Caco-2 (cell line): ENCODE measurements around the gene ATE1. TPM values are rescaled to one million over a fixed set of nuclear protein-coding genes. Genes with fewer than 3 reads are reported as not detected.

Source experiments
- BruUV-seq: library from RNA; stranded (reverse); fragments of 400-500 nt; replicated peaks from 2 replicates; lab custom pipeline; 2021; lab: Mats Ljungman, UMichigan
- CTCF ChIA-PET: fragments of 300-600 bp; sonication (Branson Sonifier 250); formaldehyde crosslinking; loops from one replicate; lab custom pipeline; 2022; ENCODE audit warnings: antibody characterized with exemption; lab: Charles Lee
- POLR2A ChIA-PET: fragments of 300-600 bp; sonication (Branson Sonifier 250); formaldehyde crosslinking; loops from one replicate; lab custom pipeline; 2022; ENCODE audit warnings: antibody characterized with exemption; lab: Charles Lee
- DNase-seq, 2 experiments: peaks; one replicate each; pipeline versions ENCODE4 v3.0.0 to v3.0.0-alpha.2; 2020 to 2022
- H3K27me3 ChIP-seq: replicated peaks from 2 replicates; pipeline ENCODE4 v1.6.0; 2011; ENCODE audit warnings: low read length; ENCODE audit not compliant: control insufficient read depth, insufficient read depth
- H3K36me3 ChIP-seq: 2 replicates; pipeline ENCODE4 v1.5.1; 2011; ENCODE audit warnings: low read length; ENCODE audit not compliant: control insufficient read depth, insufficient read depth
- H3K4me1 ChIP-seq: fragments of 250-450 bp; sonication (Bioruptor Pico); 2 replicates; pipeline ENCODE4 v1.5.1; 2020; ENCODE audit warnings: mild to moderate bottlenecking
- H3K4me3 ChIP-seq: 2 replicates; pipeline ENCODE4 v1.5.1; 2011; ENCODE audit warnings: low read depth, mild to moderate bottlenecking, control low read depth, low read length
- H3K9me3 ChIP-seq: fragments of 250-450 bp; sonication (Bioruptor Pico); 2 replicates; pipeline ENCODE4 v1.5.1; 2020; ENCODE audit warnings: mild to moderate bottlenecking, moderate library complexity
- H3K27ac Mint-ChIP-seq: one replicate; pipeline ENCODE4 v1.8.0; 2022; ENCODE audit warnings: mixed read lengths; ENCODE audit not compliant: unreplicated experiment
- H3K27me3 Mint-ChIP-seq: one replicate; pipeline ENCODE4 v1.8.0; 2022; ENCODE audit warnings: mixed read lengths; ENCODE audit not compliant: insufficient read depth, unreplicated experiment
- H3K36me3 Mint-ChIP-seq: one replicate; pipeline ENCODE4 v1.8.0; 2022; ENCODE audit warnings: mild to moderate bottlenecking, mixed read lengths; ENCODE audit not compliant: insufficient read depth, unreplicated experiment
- H3K4me1 Mint-ChIP-seq: one replicate; pipeline ENCODE4 v1.8.0; 2022; ENCODE audit warnings: low read depth, mixed read lengths; ENCODE audit not compliant: unreplicated experiment
- H3K4me3 Mint-ChIP-seq: one replicate; pipeline ENCODE4 v1.8.0; 2022; ENCODE audit warnings: mild to moderate bottlenecking, moderate library complexity, mixed read lengths; ENCODE audit not compliant: unreplicated experiment
- H3K9me3 Mint-ChIP-seq: one replicate; pipeline ENCODE4 v1.8.0; 2022; ENCODE audit warnings: mixed read lengths; ENCODE audit not compliant: unreplicated experiment
- CTCF ChIP-seq, 2 experiments: fragments of 200-600 bp in 1 of 2; IDR thresholded peaks; 1 replicate in 1 of 2; 2 replicates in 1 of 2; pipeline versions ENCODE4 v1.5.1 to v1.8.0; 2011 to 2022; ENCODE audit warnings: antibody characterized with exemption in 1 of 2, control low read depth in 1 of 2, inconsistent platforms in 1 of 2, low read depth in 1 of 2, low read length in 1 of 2, mild to moderate bottlenecking in 1 of 2, moderate library complexity in 1 of 2; ENCODE audit not compliant: insufficient read depth in 1 of 2, severe bottlenecking in 1 of 2, unreplicated experiment in 1 of 2
- intact Hi-C: fragments of 100-400 bp; cut with micrococcal nuclease; formaldehyde crosslinking; loops from one replicate; pipeline ENCODE4 v1.10.0; 2022; ENCODE audit not compliant: unreplicated experiment
- total RNA-seq: library from RNA; stranded (reverse); gene quantifications from 2 replicates; pipeline ENCODE4 v1.2.3, GENCODE V29; 2022

The ATE1 gene
- total RNA-seq, 1 experiment from 2014 or later, result 75.2 TPM

- H3K27me3 ChIP-seq, result no peaks in the 10 kb centered on the region; the same call in 1 of the 2 replicates
- H3K36me3 ChIP-seq, result no peaks in the 10 kb centered on the region
- intact Hi-C loops, result no loop called here
- Mint-ChIP-seq H3K36me3 (no peaks in the 10 kb centered on the region), H3K27me3 (no peaks in the 10 kb centered on the region), H3K27ac (no peak overlapping the region), H3K4me1 (peaks cover 9% of the 10 kb centered on the region), H3K9me3 (peaks cover 15% of the 10 kb centered on the region), H3K4me3 (no peak overlapping the region)
- H3K4me3 ChIP-seq, result no peak overlapping the region
- H3K9me3 ChIP-seq, result peaks cover 6% of the 10 kb centered on the region; the same call in 1 of the 2 replicates
- no peak for DNase-seq
- TF ChIP-seq CTCF (IDR thresholded peaks at IDR 0.05; ENCODE audit: insufficient read depth in 1 of 2, low read depth in 1 of 2, low read length in 1 of 2, severe bottlenecking in 1 of 2, unreplicated experiment in 1 of 2), result no peak
- BruUV-seq, result no TSS peak
- POLR2A ChIA-PET, result no interaction called here
- CTCF ChIA-PET, result interaction anchor here (0.6 kb wide), 1 partner anchor 240 kb away, joined by 3 read pairs; no protein-coding TSS in a partner anchor
- H3K4me1 ChIP-seq, result no peaks in the 10 kb centered on the region
Observed at GRCh38 chr10:121710971-121711370, 216.9 kb downstream of the ATE1 start.

GRCh38 chr10:121710207-121710606, 217.6 kb downstream of the ATE1 start:
- Histone ChIP-seq H3K36me3 (no peaks in the 10 kb centered on the region), H3K4me1 (no peaks in the 10 kb centered on the region), H3K4me3 (no peak overlapping the region), H3K9me3 (peaks cover 6% of the 10 kb centered on the region; the same call in 1 of the 2 replicates), H3K27me3 (no peaks in the 10 kb centered on the region; the same call in 1 of the 2 replicates)
- ChIA-PET POLR2A (no interaction called here), CTCF (interaction anchor here (0.6 kb wide), 1 partner anchor 239 kb away, joined by 3 read pairs; no protein-coding TSS in a partner anchor)
- no peak for DNase-seq
- Mint-ChIP-seq H3K27me3 (no peaks in the 10 kb centered on the region), H3K9me3 (peaks cover 15% of the 10 kb centered on the region), H3K36me3 (no peaks in the 10 kb centered on the region), H3K4me3 (no peak overlapping the region), H3K4me1 (peaks cover 9% of the 10 kb centered on the region), H3K27ac (no peak overlapping the region)
- intact Hi-C loops, result no loop called here
- no peak for TF ChIP-seq CTCF (IDR thresholded peaks at IDR 0.05; ENCODE audit: insufficient read depth in 1 of 2, low read depth in 1 of 2, low read length in 1 of 2, severe bottlenecking in 1 of 2, unreplicated experiment in 1 of 2)
- BruUV-seq, result no TSS peak

GRCh38 chr10:121709675-121710073, 218.2 kb downstream of the ATE1 start:
- intact Hi-C loops, result no loop called here
- no peak for TF ChIP-seq CTCF (IDR thresholded peaks at IDR 0.05; ENCODE audit: insufficient read depth in 1 of 2, low read depth in 1 of 2, low read length in 1 of 2, severe bottlenecking in 1 of 2, unreplicated experiment in 1 of 2)
- Mint-ChIP-seq H3K27ac (no peak overlapping the region), H3K27me3 (no peaks in the 10 kb centered on the region), H3K4me1 (peaks cover 9% of the 10 kb centered on the region), H3K36me3 (no peaks in the 10 kb centered on the region), H3K4me3 (no peak overlapping the region), H3K9me3 (peaks cover 15% of the 10 kb centered on the region)
- Histone ChIP-seq H3K27me3 (no peaks in the 10 kb centered on the region; the same call in 1 of the 2 replicates), H3K4me1 (no peaks in the 10 kb centered on the region), H3K4me3 (no peak overlapping the region), H3K9me3 (peaks cover 6% of the 10 kb centered on the region; the same call in 1 of the 2 replicates), H3K36me3 (no peaks in the 10 kb centered on the region)
- ChIA-PET POLR2A (no interaction called here), CTCF (no interaction called here)
- DNase-seq, result no peak
- no TSS peak for BruUV-seq
